Measurements from ENCODE around the gene CLASP1.

CLASP1 gene

GRCh38 chr2:121420486-121420885, 228.8 kb downstream of the CLASP1 start:
- no peak for DNase-seq
- intact Hi-C loops (cut with DNase I), result no loop called here

- intact Hi-C loops (cut with DNase I), result no loop called here
- DNase-seq, result no peak
Observed at GRCh38 chr2:121419081-121419699, 230.1 kb downstream of the CLASP1 start.

GRCh38 chr2:121418494-121419058, 230.7 kb downstream of the CLASP1 start:
- DNase-seq, result peak in 22 of 42 donors; percentile 6 to 55 (median 28)
- intact Hi-C loops (cut with DNase I), result no loop called here

GRCh38 chr2:121417826-121418225, 231.4 kb downstream of the CLASP1 start:
- intact Hi-C loops (cut with DNase I), result no loop called here
- DNase-seq, result no peak

GRCh38 chr2:121415727-121416126, 233.5 kb downstream of the CLASP1 start:
- DNase-seq, result no peak
- intact Hi-C loops (cut with DNase I), result no loop called here

- no peak for DNase-seq
- intact Hi-C loops (cut with DNase I), result no loop called here
Observed at GRCh38 chr2:121412349-121412748, 236.9 kb downstream of the CLASP1 start.

- no peak for DNase-seq
- intact Hi-C loops (cut with DNase I), result loop anchor here (10.0 kb wide), 2 partner anchors 105 to 305 kb away; no protein-coding TSS in a partner anchor
Observed at GRCh38 chr2:121409966-121410365, 239.3 kb downstream of the CLASP1 start.

- intact Hi-C loops (cut with DNase I), result loop anchor here (10.0 kb wide), 2 partner anchors 105 to 305 kb away; no protein-coding TSS in a partner anchor
Observed at GRCh38 chr2:121409388-121409787, 239.9 kb downstream of the CLASP1 start.

GRCh38 chr2:121408641-121409040, 240.6 kb downstream of the CLASP1 start:
- no peak for DNase-seq
- intact Hi-C loops (cut with DNase I), result loop anchor here (10.0 kb wide), 2 partner anchors 106 to 306 kb away; no protein-coding TSS in a partner anchor

More at GRCh38 chr2:121409388-121409787, 239.9 kb downstream of the CLASP1 start:
- DNase-seq, result no peak

GRCh38 chr2:121405233-121405632, 244.0 kb downstream of the CLASP1 start:
- intact Hi-C loops (cut with DNase I), result loop anchor here (10.0 kb wide), 2 partner anchors 110 to 310 kb away; no protein-coding TSS in a partner anchor

GRCh38 chr2:121400201-121400600, 249.1 kb downstream of the CLASP1 start:
- DNase-seq, result no peak
- intact Hi-C loops (cut with DNase I), result loop anchor here (10.0 kb wide), 2 partner anchors 115 to 315 kb away; no protein-coding TSS in a partner anchor

More at GRCh38 chr2:121405233-121405632, 244.0 kb downstream of the CLASP1 start:
- no peak for DNase-seq

GRCh38 chr2:121398853-121399252, 250.4 kb downstream of the CLASP1 start:
- intact Hi-C loops (cut with DNase I), result no loop called here

GRCh38 chr2:121390082-121390692, 259.1 kb downstream of the CLASP1 start:
- intact Hi-C loops (cut with DNase I), result no loop called here

More at GRCh38 chr2:121398853-121399252, 250.4 kb downstream of the CLASP1 start:
- no peak for DNase-seq

GRCh38 chr2:121388371-121388770, 260.9 kb downstream of the CLASP1 start:
- no peak for DNase-seq
- intact Hi-C loops (cut with DNase I), result no loop called here

More at GRCh38 chr2:121390082-121390692, 259.1 kb downstream of the CLASP1 start:
- no peak for DNase-seq

- intact Hi-C loops (cut with DNase I), result no loop called here
Observed at GRCh38 chr2:121387591-121388325, 261.5 kb downstream of the CLASP1 start.

GRCh38 chr2:121386707-121387106, 262.6 kb downstream of the CLASP1 start:
- DNase-seq, result no peak
- intact Hi-C loops (cut with DNase I), result no loop called here

More at GRCh38 chr2:121387591-121388325, 261.5 kb downstream of the CLASP1 start:
- no peak for DNase-seq

GRCh38 chr2:121386102-121386501, 263.2 kb downstream of the CLASP1 start:
- no peak for DNase-seq

GRCh38 chr2:121382744-121383143, 266.5 kb downstream of the CLASP1 start:
- intact Hi-C loops (cut with DNase I), result no loop called here
- peak in 20 of 42 donors; percentile 16 to 62 (median 32) for DNase-seq

More at GRCh38 chr2:121386102-121386501, 263.2 kb downstream of the CLASP1 start:
- intact Hi-C loops (cut with DNase I), result no loop called here

- intact Hi-C loops (cut with DNase I), result no loop called here
- DNase-seq, result peak in 2 of 42 donors; percentile 19 to 43
Observed at GRCh38 chr2:121377646-121378045, 271.6 kb downstream of the CLASP1 start.

Measured in head of caudate nucleus (tissue), 42 donors.